SJCRH30 (cell line): ENCODE data around the gene BACH2. TPM values are rescaled to one million over a fixed set of nuclear protein-coding genes. Genes with fewer than 3 reads are reported as not detected.

ENCODE experiments used
- DNase-seq, 2 experiments: peaks; one replicate each; pipeline ENCODE4 v3.0.0-alpha.2; 2015 to 2020
- H3K27ac ChIP-seq: fragments of 250-450 bp; sonication (Bioruptor Pico); 2 replicates; pipeline ENCODE4 v1.5.1; 2020; ENCODE audit warnings: mild to moderate bottlenecking, moderate library complexity
- H3K27me3 ChIP-seq: fragments of 250-450 bp; sonication (Bioruptor Pico); 2 replicates; pipeline ENCODE4 v1.5.1; 2020; ENCODE audit warnings: mild to moderate bottlenecking, moderate library complexity
- H3K36me3 ChIP-seq: fragments of 250-450 bp; sonication (Bioruptor Pico); 2 replicates; pipeline ENCODE4 v1.5.1; 2020; ENCODE audit warnings: mild to moderate bottlenecking, moderate library complexity
- H3K4me1 ChIP-seq: fragments of 250-450 bp; sonication (Bioruptor Pico); 2 replicates; pipeline ENCODE4 v1.5.1; 2020; ENCODE audit warnings: mild to moderate bottlenecking, moderate library complexity
- H3K4me3 ChIP-seq: fragments of 250-450 bp; sonication (Bioruptor Pico); 2 replicates; pipeline ENCODE4 v1.5.1; 2020; ENCODE audit warnings: mild to moderate bottlenecking, moderate library complexity
- H3K9me3 ChIP-seq: fragments of 250-450 bp; sonication (Bioruptor Pico); replicated peaks from 2 replicates; pipeline ENCODE4 v1.5.1; 2020; ENCODE audit warnings: mild to moderate bottlenecking, moderate library complexity
- total RNA-seq: library from RNA; depleted of rRNA; stranded (reverse); fragments of >200 nt; shearing (Covaris generic); gene quantifications from 2 replicates; pipeline ENCODE4 v1.2.3, GENCODE V29; 2014

Gene BACH2
- total RNA-seq, 1 experiment from 2014 or later, result 4.1 TPM

DNA sequence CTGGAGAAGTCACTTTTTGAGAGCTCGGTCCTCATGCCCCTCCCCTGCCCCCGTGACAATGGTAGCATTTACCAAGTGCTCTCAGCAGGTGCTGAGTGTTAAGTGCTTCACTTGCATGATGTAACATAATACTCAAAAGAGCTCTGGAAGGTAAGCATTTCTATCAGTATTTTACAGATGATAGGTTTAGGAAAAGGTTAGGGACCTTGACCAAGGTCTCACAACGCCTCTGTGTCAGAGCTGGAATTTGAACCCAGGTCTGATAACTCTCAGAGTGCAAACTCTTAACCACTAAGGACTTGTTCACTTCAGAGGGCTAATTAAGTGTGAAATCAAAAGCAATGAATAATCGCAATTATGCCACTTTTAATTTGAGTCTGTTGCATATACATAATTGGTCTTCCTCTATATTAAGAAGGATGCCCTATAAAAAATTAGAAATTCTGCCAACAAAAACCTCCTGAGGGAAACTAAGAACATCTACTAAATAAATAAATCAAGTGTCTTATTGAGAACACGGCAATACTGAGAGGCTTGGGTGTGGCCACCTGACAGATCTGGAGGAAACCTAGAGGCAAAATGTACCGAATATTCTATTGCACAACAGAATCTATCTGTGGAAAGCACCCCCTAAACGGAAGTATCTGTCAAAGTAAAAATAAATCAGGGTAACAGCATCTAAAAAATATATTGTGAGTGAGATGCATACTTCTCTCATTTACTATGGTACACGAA lies 109.8 kb downstream of the BACH2 start:
- Histone ChIP-seq H3K4me1 (peaks cover 33% of the 10 kb centered on the region), H3K9me3 (no peaks in the 10 kb centered on the region), H3K4me3 (no peak overlapping the region), H3K27ac (no peak overlapping the region), H3K36me3 (no peaks in the 10 kb centered on the region), H3K27me3 (no peaks in the 10 kb centered on the region)
- DNase-seq, result no peak

DNA sequence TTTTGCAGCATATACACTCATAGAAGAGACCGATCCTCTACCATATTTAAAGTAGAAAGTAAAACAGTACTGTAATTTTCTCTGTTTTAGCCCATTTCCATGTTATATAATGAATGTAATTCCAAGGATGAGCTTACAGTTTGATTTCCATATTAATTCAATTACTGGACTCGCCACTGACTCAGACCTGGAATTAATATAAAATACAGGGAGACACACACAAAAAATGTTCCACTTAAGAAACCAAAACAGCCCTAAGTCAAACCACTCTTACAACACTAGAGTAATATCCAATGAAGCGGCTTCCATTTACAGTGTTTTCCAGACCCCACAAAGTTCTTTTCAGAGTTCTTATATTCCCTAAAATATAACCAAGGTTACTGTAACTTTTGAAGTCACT lies 110.6 kb downstream of the BACH2 start:
- Histone ChIP-seq H3K4me3 (no peak overlapping the region), H3K9me3 (no peaks in the 10 kb centered on the region), H3K27ac (no peak overlapping the region), H3K36me3 (no peaks in the 10 kb centered on the region), H3K27me3 (no peaks in the 10 kb centered on the region), H3K4me1 (peaks cover 33% of the 10 kb centered on the region)
- no peak for DNase-seq

DNA sequence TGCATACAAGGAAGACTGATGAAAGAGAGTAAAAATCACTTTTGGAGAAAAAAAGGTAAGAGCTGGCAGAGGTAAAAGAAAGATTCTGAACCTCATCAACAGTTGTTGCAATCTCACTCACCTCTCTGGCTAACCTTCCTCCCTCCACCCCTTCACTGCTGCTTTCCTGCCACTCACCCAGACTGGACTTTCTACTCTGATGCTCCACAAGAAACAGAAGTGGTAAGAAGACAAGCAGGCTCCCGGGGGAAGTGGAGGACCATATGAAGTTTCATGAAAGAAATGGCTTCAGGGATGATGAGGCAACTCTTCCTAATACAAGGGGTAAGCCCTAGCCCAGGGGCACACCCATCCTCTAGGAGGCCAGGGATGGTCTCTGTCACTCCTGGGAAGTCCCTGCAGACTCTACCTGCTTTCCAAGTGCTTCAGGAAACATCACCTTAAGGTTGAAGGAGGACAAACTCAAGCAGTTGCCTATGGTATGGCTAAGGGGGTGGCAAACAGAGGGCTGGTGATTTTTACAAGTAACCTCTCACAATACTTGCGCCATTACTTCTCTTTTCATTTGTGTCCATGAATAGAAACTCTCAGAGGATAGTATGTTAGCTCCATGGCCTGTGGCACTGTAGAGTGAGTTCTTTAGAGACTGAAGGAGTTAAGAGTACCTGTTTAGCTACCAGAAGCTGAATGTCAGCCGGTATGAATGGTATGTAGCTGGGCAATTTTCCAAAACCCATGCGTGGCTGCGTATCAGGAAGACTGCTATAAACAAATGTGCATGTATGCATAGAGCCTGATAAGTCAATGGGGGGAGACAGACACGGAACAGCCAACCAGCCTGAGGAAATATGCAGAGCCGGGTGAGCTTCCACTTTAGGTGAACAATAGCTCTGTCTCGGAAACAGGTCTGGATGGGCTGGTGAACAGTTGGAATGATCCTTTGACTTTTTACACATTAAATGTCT lies 112.0 kb downstream of the BACH2 start:
- DNase-seq, result peak; percentile 61 to 65
- H3K27ac ChIP-seq, result no peak overlapping the region
- no peaks in the 10 kb centered on the region for H3K9me3 ChIP-seq
- no peaks in the 10 kb centered on the region for H3K36me3 ChIP-seq
- H3K4me3 ChIP-seq, result no peak overlapping the region
- no peaks in the 10 kb centered on the region for H3K27me3 ChIP-seq
- peaks cover 33% of the 10 kb centered on the region for H3K4me1 ChIP-seq

DNA sequence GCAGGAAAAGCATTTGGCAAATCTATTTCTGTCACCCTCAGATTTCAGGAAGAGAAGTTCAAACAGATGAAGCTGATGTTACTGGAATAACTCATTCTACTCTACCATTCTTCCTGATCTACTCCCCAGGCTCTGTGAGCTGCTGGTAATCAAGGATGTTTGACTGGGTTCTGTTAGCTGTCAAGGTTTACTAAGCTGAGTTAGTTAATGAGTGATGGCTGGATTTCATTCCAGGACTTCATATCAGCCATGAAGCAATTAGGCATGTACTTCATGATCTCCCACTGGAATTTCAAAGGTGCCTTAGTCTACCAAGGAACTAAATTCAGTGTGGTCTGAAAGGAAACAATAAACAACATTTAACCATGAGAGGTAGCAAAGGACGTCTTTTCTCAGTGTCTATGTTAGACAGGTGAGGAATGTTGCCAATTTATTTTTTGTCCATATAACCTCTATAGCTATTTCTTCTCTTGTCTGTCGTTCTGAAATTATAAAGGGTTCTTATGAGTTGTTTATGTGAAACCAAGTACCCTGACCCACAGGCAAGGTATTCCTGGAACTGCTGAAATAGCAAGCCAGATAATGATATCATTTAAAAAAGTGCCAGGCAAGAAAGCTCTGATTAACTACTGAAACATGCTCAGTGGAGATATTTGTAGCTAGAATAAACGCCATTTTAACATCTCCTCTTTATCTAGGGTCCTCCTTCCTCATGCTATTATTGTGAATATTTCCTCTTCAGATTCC lies 112.9 kb downstream of the BACH2 start:
- DNase-seq, result no peak
- Histone ChIP-seq H3K27me3 (no peaks in the 10 kb centered on the region), H3K9me3 (no peaks in the 10 kb centered on the region), H3K4me3 (no peak overlapping the region), H3K27ac (no peak overlapping the region), H3K4me1 (peaks cover 37% of the 10 kb centered on the region), H3K36me3 (no peaks in the 10 kb centered on the region)

DNA sequence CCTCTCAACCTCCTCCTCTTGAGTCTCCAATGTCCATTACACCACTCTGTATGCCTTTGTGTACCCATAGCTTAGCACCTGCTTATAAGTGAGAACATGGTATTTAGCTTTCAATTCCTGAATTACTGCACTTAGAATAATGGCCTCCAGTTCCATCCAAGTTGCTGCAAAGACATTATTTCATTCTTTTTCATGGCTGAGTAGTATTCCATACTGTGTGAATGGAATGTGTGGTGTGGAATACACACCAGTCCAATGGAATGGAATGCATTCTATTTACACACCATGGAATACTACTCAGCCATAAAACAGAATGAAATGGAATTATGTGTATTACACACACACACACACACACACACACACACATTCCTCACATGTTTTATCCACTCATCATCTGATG lies 116.1 kb downstream of the BACH2 start:
- Histone ChIP-seq H3K9me3 (no peaks in the 10 kb centered on the region), H3K27ac (no peak overlapping the region), H3K4me1 (peaks cover 53% of the 10 kb centered on the region), H3K27me3 (no peaks in the 10 kb centered on the region), H3K36me3 (no peaks in the 10 kb centered on the region), H3K4me3 (no peak overlapping the region)
- no peak for DNase-seq

DNA sequence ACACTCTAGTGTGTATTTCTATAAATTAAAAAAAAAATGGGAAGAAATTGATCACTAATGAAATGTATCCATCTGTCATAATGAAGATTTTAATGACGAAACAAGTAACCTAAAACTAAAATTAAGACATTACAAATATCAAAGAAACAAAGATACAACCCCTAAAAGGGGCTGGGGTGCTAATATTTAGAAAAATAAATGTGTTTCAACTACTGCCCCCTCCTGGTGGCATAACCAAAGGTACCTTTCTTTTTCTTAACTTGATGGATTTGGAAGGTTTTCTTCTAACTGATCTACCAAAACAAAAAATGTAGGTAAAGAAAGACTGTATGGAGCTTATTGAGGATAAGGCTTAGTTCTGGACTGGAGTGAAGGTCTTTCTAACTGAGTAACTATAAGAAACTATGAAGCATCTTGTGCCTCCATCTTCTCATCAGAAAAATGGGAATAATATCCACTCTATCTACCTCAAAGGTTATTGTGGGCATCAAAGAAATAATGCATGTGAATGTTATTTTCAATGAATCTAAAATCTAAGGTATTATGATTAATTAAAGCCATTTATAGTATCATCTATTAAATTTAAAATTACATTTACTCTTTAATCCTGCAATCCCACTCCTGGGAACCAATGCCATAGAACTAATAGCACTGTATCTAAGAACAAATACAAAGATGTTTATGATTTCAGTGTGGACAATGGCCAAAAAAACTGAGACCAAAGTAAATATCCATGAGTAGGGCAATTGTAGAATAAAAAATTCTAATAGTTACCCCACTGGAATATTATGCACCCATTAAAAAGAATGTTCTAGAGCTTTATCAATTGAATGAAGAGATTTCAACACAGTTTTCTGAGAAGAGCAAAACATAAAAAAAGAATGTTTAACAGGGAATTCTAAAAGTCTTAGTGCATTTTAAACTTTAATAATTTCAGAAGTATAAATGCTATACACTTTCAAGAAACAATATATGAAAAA lies 117.2 kb downstream of the BACH2 start:
- DNase-seq, result peak in 1 of 2 experiments; percentile 39
- H3K4me1 ChIP-seq, result peaks cover 49% of the 10 kb centered on the region
- H3K27me3 ChIP-seq, result no peaks in the 10 kb centered on the region
- H3K4me3 ChIP-seq, result no peak overlapping the region
- H3K9me3 ChIP-seq, result no peaks in the 10 kb centered on the region
- H3K27ac ChIP-seq, result no peak overlapping the region
- H3K36me3 ChIP-seq, result no peaks in the 10 kb centered on the region

DNA sequence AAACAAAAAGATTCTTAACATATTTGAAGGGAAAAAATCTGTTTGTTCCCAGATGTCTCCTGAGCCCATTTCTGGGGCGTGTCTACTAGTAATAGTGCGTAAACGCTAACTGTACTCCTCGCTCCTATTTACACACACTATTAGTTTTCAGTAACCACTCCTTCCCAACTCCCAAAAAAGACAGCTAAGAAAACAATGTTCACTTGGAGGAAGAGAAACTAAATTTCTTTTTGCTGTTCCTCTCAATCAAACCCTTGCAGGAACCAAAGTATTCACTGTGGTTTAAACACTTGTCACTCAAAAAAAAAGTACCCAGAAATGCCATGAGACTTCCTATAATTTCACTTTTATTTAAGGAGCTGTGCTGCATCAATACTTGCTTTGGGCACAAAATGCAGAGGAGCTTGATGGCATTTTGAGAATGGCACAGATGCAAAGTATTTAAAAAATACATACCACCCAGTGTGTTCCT lies 118.2 kb downstream of the BACH2 start:
- no peaks in the 10 kb centered on the region for H3K36me3 ChIP-seq
- H3K4me3 ChIP-seq, result no peak overlapping the region
- peak overlapping the region; percentile 34 for H3K27ac ChIP-seq
- H3K4me1 ChIP-seq, result peaks cover 38% of the 10 kb centered on the region
- H3K27me3 ChIP-seq, result no peaks in the 10 kb centered on the region
- H3K9me3 ChIP-seq, result no peaks in the 10 kb centered on the region
- peak; percentile 32 to 44 for DNase-seq

DNA sequence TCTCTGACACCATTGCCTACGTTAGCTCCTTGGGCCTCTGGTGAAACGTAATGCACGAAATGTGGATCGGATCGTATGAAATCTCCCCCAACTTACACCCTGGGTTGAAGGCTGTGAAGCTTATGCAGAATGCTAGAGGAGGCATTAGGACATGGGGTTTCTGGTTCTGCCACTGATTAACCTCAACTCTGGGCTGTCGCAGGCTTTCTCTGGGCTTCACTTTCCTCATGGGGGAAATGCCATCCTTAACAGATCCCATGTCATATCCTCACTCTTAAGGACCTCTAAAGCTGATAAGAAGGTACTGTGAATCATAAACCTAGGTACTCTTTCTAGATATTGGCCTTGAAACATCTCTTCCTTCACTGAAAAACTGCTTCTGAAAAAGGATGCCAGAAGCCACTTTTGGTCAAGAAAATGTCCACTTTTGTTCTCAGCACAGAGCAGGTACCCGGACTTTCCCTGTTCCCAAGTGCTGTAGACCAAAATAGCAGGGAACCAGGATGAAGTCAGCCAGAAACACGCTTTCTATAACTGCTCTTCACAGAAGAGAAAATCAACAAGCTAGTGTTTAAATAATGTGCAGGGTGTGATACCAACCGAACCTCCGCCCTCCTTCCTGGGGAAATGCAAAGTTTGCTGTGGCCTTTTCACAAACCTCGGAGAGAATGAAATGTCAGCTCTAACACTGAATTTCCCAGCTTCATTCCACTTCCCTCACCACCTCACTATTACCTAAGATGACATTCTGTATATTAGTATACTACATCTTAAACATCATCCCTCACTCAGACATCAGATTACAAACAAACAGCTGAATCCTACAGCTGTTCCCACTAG lies 118.9 kb downstream of the BACH2 start:
- Histone ChIP-seq H3K27me3 (no peaks in the 10 kb centered on the region), H3K4me1 (peaks cover 34% of the 10 kb centered on the region), H3K27ac (peak overlapping the region; percentile 34), H3K9me3 (no peaks in the 10 kb centered on the region), H3K36me3 (no peaks in the 10 kb centered on the region), H3K4me3 (no peak overlapping the region)
- no peak for DNase-seq

DNA sequence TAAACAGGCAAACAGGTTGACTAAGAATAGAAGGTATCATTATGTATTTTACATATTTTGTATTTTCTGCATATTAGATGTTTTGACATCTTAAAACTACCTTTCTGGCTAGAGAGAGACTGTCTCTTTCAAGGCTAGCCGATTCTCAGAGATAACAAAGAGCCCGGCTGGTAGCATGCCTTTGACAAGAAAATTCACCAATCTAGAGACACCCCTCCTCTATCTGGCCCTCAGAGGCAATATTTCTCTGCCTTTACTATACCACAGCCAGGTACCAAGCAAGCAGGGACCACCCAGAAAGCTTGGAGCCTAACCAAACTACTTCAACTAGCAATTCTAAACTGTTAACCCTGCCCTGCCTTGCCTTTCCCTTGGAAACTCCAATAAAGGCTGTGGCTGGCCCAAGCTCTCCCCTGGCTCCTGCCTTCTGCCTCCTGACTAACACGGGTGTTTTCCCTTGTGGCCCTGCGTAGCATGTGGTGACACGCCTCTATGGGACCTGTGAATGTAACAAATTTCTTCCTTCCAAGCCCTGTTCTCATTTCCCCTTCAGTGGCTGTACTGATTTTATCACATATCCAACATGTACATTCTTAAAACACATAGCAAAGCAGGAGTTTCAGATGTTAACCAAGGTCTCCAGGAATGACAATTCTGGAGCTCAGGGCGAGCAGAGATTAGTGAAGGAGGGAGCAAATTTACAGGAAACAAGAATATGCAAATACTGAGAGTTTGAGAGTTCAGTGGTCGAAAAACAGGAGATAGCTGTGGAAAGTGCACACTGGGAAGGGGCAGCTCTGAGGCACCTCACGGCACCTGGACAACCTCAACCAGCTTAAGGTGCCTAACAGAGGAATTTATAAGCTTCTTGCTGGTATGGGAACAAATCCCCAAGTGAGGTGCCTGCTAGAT lies 120.8 kb downstream of the BACH2 start:
- peaks cover 29% of the 10 kb centered on the region for H3K4me1 ChIP-seq
- no peaks in the 10 kb centered on the region for H3K9me3 ChIP-seq
- peak overlapping the region; percentile 44 for H3K27ac ChIP-seq
- no peak overlapping the region for H3K4me3 ChIP-seq
- no peaks in the 10 kb centered on the region for H3K27me3 ChIP-seq
- H3K36me3 ChIP-seq, result no peaks in the 10 kb centered on the region
- peak; percentile 72 to 73 for DNase-seq

DNA sequence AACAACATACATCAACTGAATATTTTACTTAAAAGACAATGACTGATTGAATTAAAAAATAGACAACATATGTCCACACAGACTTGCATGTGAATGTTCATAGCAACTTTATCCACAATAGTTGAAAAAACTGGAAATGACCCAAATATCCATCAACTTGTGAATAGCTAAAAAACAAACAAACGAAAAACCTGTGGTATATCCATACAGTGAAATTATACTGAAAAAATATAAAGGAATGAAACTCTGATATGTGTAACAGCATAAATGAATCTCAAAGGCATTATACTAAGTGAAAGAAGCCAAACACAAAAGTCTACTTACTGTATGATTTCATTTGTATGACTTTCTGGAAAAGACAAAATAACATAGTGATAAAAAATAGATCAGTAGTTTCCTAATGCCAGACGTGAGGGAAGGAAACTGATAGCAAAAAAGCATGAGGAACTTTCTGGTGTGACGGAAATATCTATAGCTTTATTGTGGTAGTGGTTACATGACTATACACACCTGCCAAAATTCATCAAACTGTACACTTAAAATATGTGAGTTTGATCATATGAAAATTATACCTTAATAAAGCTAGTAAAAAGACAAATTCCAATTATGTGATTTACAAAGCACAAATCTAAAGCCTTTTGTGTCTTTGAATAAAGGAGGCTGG lies 123.2 kb downstream of the BACH2 start:
- H3K9me3 ChIP-seq, result no peaks in the 10 kb centered on the region
- no peak overlapping the region for H3K27ac ChIP-seq
- no peak for DNase-seq
- H3K4me3 ChIP-seq, result no peak overlapping the region
- no peaks in the 10 kb centered on the region for H3K27me3 ChIP-seq
- no peaks in the 10 kb centered on the region for H3K36me3 ChIP-seq
- H3K4me1 ChIP-seq, result peaks cover 41% of the 10 kb centered on the region

DNA sequence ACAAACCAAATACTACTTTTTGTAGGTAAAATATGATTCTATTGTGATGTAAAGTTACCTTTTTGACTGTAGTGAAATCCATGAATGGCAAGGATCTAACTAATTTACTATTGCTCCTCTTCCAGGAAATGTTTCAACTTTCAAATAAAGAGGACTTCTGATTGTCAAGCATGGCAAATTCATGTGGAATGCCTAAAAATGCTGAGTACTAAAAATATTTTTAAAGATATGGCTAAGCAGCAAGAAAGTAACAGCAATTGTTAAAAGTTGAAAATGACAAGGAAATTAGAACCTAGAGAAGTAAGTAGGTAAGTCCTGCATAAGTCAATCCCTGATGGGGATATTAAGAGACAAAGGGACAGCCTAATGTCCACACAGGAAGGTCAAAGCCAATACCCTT lies 126.0 kb downstream of the BACH2 start:
- Histone ChIP-seq H3K27me3 (no peaks in the 10 kb centered on the region), H3K9me3 (no peaks in the 10 kb centered on the region), H3K4me3 (no peak overlapping the region), H3K27ac (no peak overlapping the region), H3K36me3 (no peaks in the 10 kb centered on the region), H3K4me1 (peaks cover 27% of the 10 kb centered on the region)
- DNase-seq, result no peak

DNA sequence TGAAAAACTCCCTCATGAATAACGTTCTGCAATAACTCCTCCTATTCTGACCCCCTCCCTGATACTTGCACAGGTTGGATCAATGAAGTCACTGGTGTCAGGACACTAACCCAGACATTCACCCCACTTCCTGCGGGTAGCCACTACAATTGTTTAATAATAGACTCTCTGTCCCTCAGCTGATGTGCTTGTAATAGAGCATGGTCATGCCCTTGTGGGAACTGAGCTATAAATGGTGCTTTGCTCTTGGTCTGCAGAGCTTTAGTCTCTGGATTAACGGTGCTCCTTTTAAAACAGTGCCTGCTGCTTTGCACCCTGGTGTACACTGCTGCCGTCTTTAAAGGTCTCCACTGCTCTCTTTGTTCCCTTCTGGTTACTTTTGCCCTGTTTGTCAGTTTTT lies 127.3 kb downstream of the BACH2 start:
- DNase-seq, result peak; percentile 39 to 69
- Histone ChIP-seq H3K27ac (peak overlapping the region; percentile 36), H3K4me3 (no peak overlapping the region), H3K27me3 (no peaks in the 10 kb centered on the region), H3K36me3 (no peaks in the 10 kb centered on the region), H3K4me1 (peaks cover 20% of the 10 kb centered on the region), H3K9me3 (no peaks in the 10 kb centered on the region)
